Naive thymus-derived CD4-positive, alpha-beta T cell (primary cell): ENCODE data around the gene PEX16. TPM values are rescaled to one million over a fixed set of nuclear protein-coding genes. Genes with fewer than 3 reads are reported as not detected.
A peak's percentile ranks its signal among the peaks of the same experiment; 100 is the strongest.

Experiments
- ATAC-seq: fragments of 150-1000 bp; cut with Tn5 transposase; 2 replicates; pipeline ENCODE4 v1.10.0; 2021; ENCODE audit warnings: mild to moderate bottlenecking, moderate library complexity
- CTCF ChIA-PET: fragments of 350-600 bp; sonication (Branson Sonifier 250); formaldehyde crosslinking; loops from one replicate; lab custom pipeline; 2021; ENCODE audit warnings: antibody characterized with exemption; lab: Charles Lee
- POLR2A ChIA-PET: fragments of 350-600 bp; sonication (Branson Sonifier 250); formaldehyde crosslinking; loops from one replicate; lab custom pipeline; 2021; ENCODE audit warnings: antibody characterized with exemption, inconsistent platforms; lab: Charles Lee
- DNase-seq, 9 donors: peaks; one replicate each; pipeline versions ENCODE4 v3.0.0 to v3.0.0-alpha.2; 2020 to 2022; ENCODE audit warnings: mixed read lengths in 1 of 9
- H3K27ac ChIP-seq: one replicate; pipeline ENCODE4 v1.7.0; 2013; ENCODE audit warnings: mild to moderate bottlenecking, low read depth, low read length, moderate library complexity
- H3K27me3 ChIP-seq, 2 donors: one replicate each; pipeline ENCODE4 v1.7.0; 2013; ENCODE audit warnings: low read length in 2 of 2, mild to moderate bottlenecking in 2 of 2, moderate library complexity in 2 of 2; ENCODE audit not compliant: control insufficient read depth in 2 of 2, insufficient read depth in 2 of 2
- H3K36me3 ChIP-seq, 3 experiments: 1 replicate in 2 of 3; 2 replicates in 1 of 3; pipeline ENCODE4 v1.7.0; 2013; ENCODE audit warnings: low read length in 3 of 3, mild to moderate bottlenecking in 3 of 3, moderate library complexity in 1 of 3; ENCODE audit not compliant: insufficient read depth in 3 of 3, control insufficient read depth in 2 of 3
- H3K4me1 ChIP-seq, 2 donors: one replicate each; pipeline ENCODE4 v1.7.0; 2013; ENCODE audit warnings: low read length in 2 of 2, mild to moderate bottlenecking in 2 of 2, moderate library complexity in 1 of 2; ENCODE audit not compliant: control insufficient read depth in 2 of 2, insufficient read depth in 2 of 2
- H3K4me3 ChIP-seq: 2 replicates; pipeline ENCODE4 v1.7.0; 2013; ENCODE audit warnings: mild to moderate bottlenecking, low read length
- H3K9me3 ChIP-seq, 3 experiments: 1 replicate in 2 of 3; 2 replicates in 1 of 3; pipeline ENCODE4 v1.7.0; 2013; ENCODE audit warnings: low read length in 3 of 3; ENCODE audit not compliant: control insufficient read depth in 2 of 3
- H3K27ac Mint-ChIP-seq, 9 donors: one replicate each; pipeline ENCODE4 v1.8.0; 2020 to 2022; ENCODE audit warnings: mixed read lengths in 9 of 9, mild to moderate bottlenecking in 8 of 9, moderate library complexity in 5 of 9, inconsistent platforms in 2 of 9
- H3K27me3 Mint-ChIP-seq, 5 donors: one replicate each; pipeline ENCODE4 v1.8.0; 2021 to 2022; ENCODE audit warnings: mixed read lengths in 5 of 5, mild to moderate bottlenecking in 1 of 5
- H3K36me3 Mint-ChIP-seq, 5 donors: one replicate each; pipeline ENCODE4 v1.8.0; 2020 to 2022; ENCODE audit warnings: mixed read lengths in 5 of 5, mild to moderate bottlenecking in 3 of 5, inconsistent platforms in 1 of 5
- H3K4me1 Mint-ChIP-seq, 7 donors: one replicate each; pipeline ENCODE4 v1.8.0; 2020 to 2022; ENCODE audit warnings: mixed read lengths in 7 of 7, mild to moderate bottlenecking in 3 of 7, inconsistent platforms in 1 of 7
- H3K4me3 Mint-ChIP-seq, 10 donors: one replicate each; pipeline ENCODE4 v1.8.0; 2020 to 2022; ENCODE audit warnings: mild to moderate bottlenecking in 10 of 10, mixed read lengths in 10 of 10, moderate library complexity in 6 of 10, inconsistent platforms in 2 of 10
- H3K9me3 Mint-ChIP-seq, 11 donors: one replicate each; pipeline ENCODE4 v1.8.0; 2020 to 2022; ENCODE audit warnings: mixed read lengths in 11 of 11, mild to moderate bottlenecking in 4 of 11, inconsistent platforms in 1 of 11, moderate library complexity in 1 of 11
- intact Hi-C, 2 donors: fragments of 100-400 bp; cut with micrococcal nuclease; formaldehyde crosslinking; loops; one replicate each; pipeline ENCODE4 v1.15.1; 2023
- polyA plus RNA-seq, 2 donors: library from polyadenylated mRNA; unstranded; fragments of 300-500 nt; fragmentation: Illumina TruSeq; gene quantifications; one replicate each; pipeline ENCODE4 v1.2.3, GENCODE V29; 2021
- total RNA-seq, 6 experiments: library from RNA in 5 of 6; stranded (reverse) in 5 of 6; gene quantifications; 1 replicate in 5 of 6; 2 replicates in 1 of 6; pipeline ENCODE4 v1.2.3 and lab custom pipeline; 2021 to 2026

Gene PEX16
- total RNA-seq (10 to 100 TPM; 48.2 to 64.3 (median 58.1) TPM), polyA plus RNA-seq (10 to 100 TPM; 52.9 to 56.7 TPM), total RNA-seq (lab: John Stamatoyannopoulos, UW) (50.9 reads per million, percentile 72 among the genes with 10 or more reads in this experiment)

DNA sequence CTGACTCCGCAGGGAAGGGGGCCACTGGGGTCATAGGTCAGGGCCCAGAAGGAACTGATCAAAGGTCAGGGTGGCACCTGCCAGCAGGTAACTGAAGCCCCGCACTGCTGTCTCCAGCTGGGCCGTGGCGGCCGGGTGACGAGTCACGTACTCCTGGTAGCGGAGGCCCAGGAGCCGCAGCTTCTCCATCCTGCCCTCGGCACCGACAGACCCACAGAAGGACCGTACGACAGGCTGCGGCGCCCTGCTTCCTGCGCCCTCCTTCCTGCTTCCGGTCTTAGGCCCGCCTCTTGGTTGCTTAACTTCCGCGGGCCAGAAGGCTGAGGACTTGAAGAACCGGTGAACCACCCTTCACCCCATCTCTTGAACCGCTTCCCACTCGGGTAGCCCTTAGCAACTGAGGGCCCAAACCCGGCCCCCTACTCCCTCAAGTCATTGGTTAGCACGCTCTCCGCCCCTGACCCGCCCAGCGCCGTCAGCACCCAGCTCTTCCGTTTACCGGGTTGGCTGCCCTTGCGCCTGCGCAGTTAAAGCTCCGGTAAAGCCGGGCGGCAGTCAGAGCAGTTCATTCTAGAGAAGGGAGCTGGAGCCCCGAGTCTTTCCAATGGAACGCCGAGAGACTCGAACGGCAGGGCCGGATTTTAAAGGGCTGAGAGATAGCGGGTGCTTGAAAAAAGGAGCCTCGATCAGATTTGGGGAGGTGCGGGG lies at the start of gene PEX16:
PEX16 (minus strand) TSS at position 255 of the 708 bp plus-strand sequence; CDS start at position 189, 66 bp downstream.
- ATAC-seq: peak; percentile 95
- Histone ChIP-seq H3K27ac (peak within 1 kb of the TSS; percentile 87), H3K9me3 (no peaks in the 10 kb centered on the region), H3K27me3 (no peaks in the 10 kb centered on the region), H3K4me3 (peak within 1 kb of the TSS; percentile 72), H3K36me3 (peaks cover 5 to 33% (median 9%) of the 10 kb centered on the region in 3 experiments), H3K4me1 (peaks cover 24 to 36% of the 10 kb centered on the region in 2 donors)
- intact Hi-C loops: loop anchor here (1.0 to 5.0 kb wide), 19 partner anchors 13 to 1635 kb away; partner anchors contain the start of genes ARHGAP1 (in 2 of the 2), ATG13 (in 2 of the 2), CRY2 (in 2 of the 2) and HARBI1 (in 2 of the 2)
- ChIA-PET POLR2A (interaction anchor here (0.5 to 3.3 kb wide), 11 partner anchors 9 to 780 kb away, joined by 3 to 26 read pairs (median 4); partner anchors contain the start of gene CRY2), CTCF (interaction anchor here (0.5 to 1.2 kb wide), 7 partner anchors 9 to 267 kb away, joined by 3 to 4 read pairs (median 3); partner anchors contain the start of gene CRY2)
- Mint-ChIP-seq H3K9me3 (peaks cover 0 to 3% (median 0%) of the 10 kb centered on the region in 11 donors), H3K4me3 (peak within 1 kb of the TSS; percentile 86 to 98 (median 96)), H3K27me3 (peaks cover 0 to 13% (median 4%) of the 10 kb centered on the region in 5 donors), H3K4me1 (peaks cover 31 to 66% (median 49%) of the 10 kb centered on the region in 7 donors), H3K36me3 (peaks cover 0 to 8% (median 0%) of the 10 kb centered on the region in 5 donors), H3K27ac (peak within 1 kb of the TSS; percentile 91 to 100 (median 98))
- peak; percentile 86 to 98 (median 97) for DNase-seq

- Histone ChIP-seq H3K36me3 (peaks cover 0 to 25% (median 6%) of the 10 kb centered on the region in 3 experiments), H3K27me3 (no peaks in the 10 kb centered on the region), H3K4me1 (no peaks in the 10 kb centered on the region), H3K4me3 (no peak overlapping the region), H3K27ac (no peak overlapping the region), H3K9me3 (no peaks in the 10 kb centered on the region)
- ChIA-PET CTCF (interaction anchor here (0.7 to 3.4 kb wide), 19 partner anchors 9 to 546 kb away, joined by 3 to 33 read pairs (median 3); partner anchors contain the start of genes CRY2 and PEX16), POLR2A (interaction anchor here (0.6 to 0.9 kb wide), 3 partner anchors 42 to 1110 kb away, joined by 3 read pairs; no protein-coding TSS in a partner anchor)
- H3K27ac Mint-ChIP-seq: no peak overlapping the region
- no peaks in the 10 kb centered on the region for H3K9me3 Mint-ChIP-seq
- H3K36me3 Mint-ChIP-seq: peaks cover 0 to 23% (median 8%) of the 10 kb centered on the region in 5 donors
- no peak overlapping the region for H3K4me3 Mint-ChIP-seq
- ATAC-seq: peak; percentile 96
- no peaks in the 10 kb centered on the region for H3K27me3 Mint-ChIP-seq
- peak; percentile 11 to 68 (median 61) for DNase-seq
- H3K4me1 Mint-ChIP-seq: no peaks in the 10 kb centered on the region
- intact Hi-C loops: loop anchor here (1.0 to 10.0 kb wide), 7 partner anchors 41 to 573 kb away; no protein-coding TSS in a partner anchor
Observed at GRCh38 chr11:45964911-45965389, 47.3 kb upstream of the PEX16 start.

- ChIA-PET CTCF (no interaction called here), POLR2A (interaction anchor here (0.8 kb wide), 1 partner anchor 1561 kb away, joined by 3 read pairs; no protein-coding TSS in a partner anchor)
- H3K36me3 ChIP-seq: peaks cover 0 to 14% (median 6%) of the 10 kb centered on the region in 3 experiments
- H3K9me3 Mint-ChIP-seq: peaks cover 0 to 2% (median 0%) of the 10 kb centered on the region in 11 donors
- no peak overlapping the region for H3K27ac Mint-ChIP-seq
- H3K4me1 ChIP-seq: no peaks in the 10 kb centered on the region
- H3K4me3 Mint-ChIP-seq: no peak overlapping the region
- no peak overlapping the region for H3K4me3 ChIP-seq
- no peaks in the 10 kb centered on the region for H3K27me3 Mint-ChIP-seq
- intact Hi-C loops: loop anchor here in 1 of 2 donors (10.0 kb wide), 1 partner anchor 273 kb away; no protein-coding TSS in a partner anchor
- DNase-seq: no peak
- H3K27ac ChIP-seq: no peak overlapping the region
- no peaks in the 10 kb centered on the region for H3K27me3 ChIP-seq
- H3K36me3 Mint-ChIP-seq: peaks cover 5 to 38% (median 17%) of the 10 kb centered on the region in 5 donors
- no peaks in the 10 kb centered on the region for H3K9me3 ChIP-seq
- H3K4me1 Mint-ChIP-seq: peaks cover 0 to 5% (median 0%) of the 10 kb centered on the region in 7 donors
- ATAC-seq: no peak
Observed at GRCh38 chr11:45961751-45962240, 44.1 kb upstream of the PEX16 start.

GRCh38 chr11:45960387-45961095 lies 42.9 kb upstream of the PEX16 start:
- Histone ChIP-seq H3K36me3 (peaks cover 0 to 17% (median 5%) of the 10 kb centered on the region in 3 experiments), H3K27me3 (no peaks in the 10 kb centered on the region), H3K4me1 (no peaks in the 10 kb centered on the region), H3K27ac (no peak overlapping the region), H3K9me3 (no peaks in the 10 kb centered on the region), H3K4me3 (no peak overlapping the region)
- DNase-seq (no peak), ATAC-seq (no peak)
- Mint-ChIP-seq H3K27ac (no peak overlapping the region), H3K27me3 (no peaks in the 10 kb centered on the region), H3K9me3 (peaks cover 0 to 2% (median 0%) of the 10 kb centered on the region in 11 donors), H3K4me3 (no peak overlapping the region), H3K36me3 (peaks cover 10 to 48% (median 27%) of the 10 kb centered on the region in 5 donors), H3K4me1 (peaks cover 0 to 7% (median 0%) of the 10 kb centered on the region in 7 donors)
- intact Hi-C loops: loop anchor here in 1 of 2 donors (10.0 kb wide), 1 partner anchor 274 kb away; no protein-coding TSS in a partner anchor
- POLR2A ChIA-PET: no interaction called here
- CTCF ChIA-PET: no interaction called here

- Mint-ChIP-seq H3K36me3 (peaks cover 10 to 55% (median 33%) of the 10 kb centered on the region in 5 donors), H3K4me3 (no peak overlapping the region), H3K9me3 (peaks cover 0 to 2% (median 0%) of the 10 kb centered on the region in 11 donors), H3K27ac (no peak overlapping the region), H3K27me3 (no peaks in the 10 kb centered on the region), H3K4me1 (peaks cover 0 to 7% (median 0%) of the 10 kb centered on the region in 7 donors)
- Histone ChIP-seq H3K27me3 (no peaks in the 10 kb centered on the region), H3K4me1 (no peaks in the 10 kb centered on the region), H3K36me3 (peaks cover 0 to 11% (median 0%) of the 10 kb centered on the region in 3 experiments), H3K9me3 (no peaks in the 10 kb centered on the region), H3K27ac (no peak overlapping the region), H3K4me3 (no peak overlapping the region)
- ChIA-PET CTCF (no interaction called here), POLR2A (no interaction called here)
- ATAC-seq: no peak
- intact Hi-C loops: loop anchor here in 1 of 2 donors (10.0 kb wide), 1 partner anchor 275 kb away; no protein-coding TSS in a partner anchor
- DNase-seq: no peak
Observed at GRCh38 chr11:45959851-45960250, 42.2 kb upstream of the PEX16 start.
